NCI-H345 treated with DMSO at 0.1 percent for 48 hours (cell line): Measurements from ENCODE around the gene ATP2C1.
"Not testable (repeated sequence)": the region's sequence is repeated elsewhere in the genome, so short reads cannot be mapped to it uniquely, and the experiment has no call there.

Experiments
- DNase-seq: peaks from one replicate; lab custom pipeline; 2025; ENCODE audit not compliant: unreplicated experiment; lab: John Stamatoyannopoulos, UW

ATP2C1 gene

GRCh38 chr3:130893376-130894129 is at the start of gene ATP2C1:
Gene ATP2C1 (plus strand): TSS chr3:130894084. CDS start chr3:130894770, 686 bp downstream.
- peak; percentile 66 for DNase-seq

GRCh38 chr3:130844462-130844861 is 49.4 kb upstream of the ATP2C1 start:
- DNase-seq: no peak

- no peak for DNase-seq
Measured at GRCh38 chr3:130846181-130846580, 47.7 kb upstream of the ATP2C1 start.

- DNase-seq: peak; percentile 43
Measured at GRCh38 chr3:130849091-130849552, 44.8 kb upstream of the ATP2C1 start.

GRCh38 chr3:130850044-130850797 is 43.7 kb upstream of the ATP2C1 start:
- peak; percentile 15 for DNase-seq

- no peak for DNase-seq
Measured at GRCh38 chr3:130850843-130851242, 43.0 kb upstream of the ATP2C1 start.

- no peak for DNase-seq
Measured at GRCh38 chr3:130851277-130851676, 42.6 kb upstream of the ATP2C1 start.

- no peak for DNase-seq
Measured at GRCh38 chr3:130853581-130853980, 40.3 kb upstream of the ATP2C1 start.

GRCh38 chr3:130854208-130854864 is 39.5 kb upstream of the ATP2C1 start:
- DNase-seq: no peak

- no peak for DNase-seq
Measured at GRCh38 chr3:130857336-130858026, 36.4 kb upstream of the ATP2C1 start.

GRCh38 chr3:130862130-130862529 is 31.8 kb upstream of the ATP2C1 start:
- DNase-seq: not testable (repeated sequence)

- no peak for DNase-seq
Measured at GRCh38 chr3:130865489-130865888, 28.4 kb upstream of the ATP2C1 start.

- no peak for DNase-seq
Measured at GRCh38 chr3:130866327-130866726, 27.6 kb upstream of the ATP2C1 start.

- DNase-seq: no peak
Measured at GRCh38 chr3:130870423-130870822, 23.5 kb upstream of the ATP2C1 start.

GRCh38 chr3:130876594-130876993 is 17.3 kb upstream of the ATP2C1 start:
- no peak for DNase-seq

- DNase-seq: no peak
Measured at GRCh38 chr3:130878464-130878863, 15.4 kb upstream of the ATP2C1 start.

- no peak for DNase-seq
Measured at GRCh38 chr3:130889416-130889946, 4.4 kb upstream of the ATP2C1 start.

GRCh38 chr3:130892759-130893375 is 1.0 kb upstream of the ATP2C1 start:
- DNase-seq: peak; percentile 52

GRCh38 chr3:130894130-130894985 is 474 bp downstream of the ATP2C1 start:
- no peak for DNase-seq

GRCh38 chr3:130894986-130895280 is 1.0 kb downstream of the ATP2C1 start:
- no peak for DNase-seq
